GM18873 (cell line): ENCODE measurements around the gene KRT13.
"Not testable (repeated sequence)": the region's sequence is repeated elsewhere in the genome, so short reads cannot be mapped to it uniquely, and the experiment has no call there.

Experiments
- ATAC-seq: cut with Tn5 transposase; IDR thresholded peaks from one replicate; pipeline ENCODE4 v1.9.1; 2021; ENCODE audit warnings: mild to moderate bottlenecking, moderate library complexity, moderate number of reproducible peaks; ENCODE audit not compliant: unreplicated experiment, low FRiP score

KRT13 gene

DNA sequence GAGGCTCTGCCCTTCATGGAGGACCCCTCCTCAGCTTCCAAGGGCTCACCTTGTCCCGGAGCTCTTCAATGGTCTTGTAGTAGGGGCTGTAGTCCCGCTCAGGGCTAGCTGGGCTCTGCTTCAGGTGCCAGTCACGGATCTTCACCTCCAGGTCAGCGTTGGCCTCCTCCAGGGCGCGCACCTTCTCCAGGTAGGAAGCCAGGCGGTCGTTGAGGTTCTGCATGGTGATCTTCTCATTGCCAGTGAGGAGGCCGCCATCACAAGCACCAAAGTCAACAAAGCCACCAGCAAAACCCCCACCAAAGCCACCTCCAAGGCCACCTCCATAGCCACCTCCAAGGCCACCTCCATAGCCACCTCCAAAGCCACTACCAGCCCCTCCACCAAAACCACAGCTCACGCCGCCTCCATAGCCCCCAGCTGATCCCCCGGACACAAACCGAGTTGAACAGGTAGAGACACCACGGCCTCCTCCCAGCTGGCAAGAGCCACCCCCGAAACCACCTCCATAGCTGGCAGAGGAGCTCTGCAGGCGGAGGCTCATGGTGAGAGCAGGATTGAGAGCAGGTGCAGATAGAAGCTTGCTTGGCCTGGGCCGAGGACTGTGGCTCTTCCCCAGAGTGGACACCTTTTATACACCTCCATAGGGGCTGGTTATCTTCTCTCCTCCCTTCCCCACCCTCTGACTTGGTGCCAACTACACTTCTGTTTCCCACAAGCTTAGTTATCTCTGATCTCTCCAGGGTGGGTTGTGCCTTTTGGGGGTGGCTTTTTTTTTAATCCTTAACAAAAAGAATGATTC lies at the start of gene KRT13:
KRT13 (minus strand) TSS at position 606 of the 802 bp plus-strand sequence; CDS start at position 544, 62 bp downstream.
- no peak for ATAC-seq

DNA sequence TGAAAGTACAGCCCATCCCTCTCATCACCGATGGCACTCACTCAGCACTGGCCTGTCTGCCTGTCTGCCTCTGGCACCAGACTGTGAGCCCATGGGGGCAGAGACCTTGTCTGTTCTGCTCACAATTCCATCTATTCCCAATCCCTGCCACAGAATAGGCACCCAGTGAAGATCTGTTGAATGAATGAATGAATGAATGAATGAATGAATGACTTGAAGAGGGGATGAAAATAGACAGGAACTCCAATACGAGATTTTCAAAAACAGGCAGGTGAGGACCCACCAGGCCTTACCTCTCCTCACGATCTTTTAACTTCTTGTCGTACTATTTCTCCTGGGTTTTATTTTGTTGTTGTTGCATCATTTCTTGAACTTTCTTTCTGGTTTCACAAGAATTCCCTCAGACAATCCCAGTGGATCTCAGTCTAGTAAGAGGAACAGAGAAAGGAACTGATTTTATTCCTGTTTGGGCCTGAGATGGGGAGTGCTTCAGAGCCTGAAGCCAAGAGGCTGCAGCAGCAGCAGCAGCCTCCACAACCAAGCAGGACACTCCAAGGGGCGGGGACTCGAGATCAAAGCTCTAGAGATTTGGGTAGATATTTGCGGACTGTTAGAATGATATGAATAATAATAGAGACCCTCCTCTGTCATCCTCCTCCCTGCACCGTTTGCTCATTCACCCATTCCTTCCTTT lies 48.7 kb upstream of the KRT13 start:
- ATAC-seq: no peak

DNA sequence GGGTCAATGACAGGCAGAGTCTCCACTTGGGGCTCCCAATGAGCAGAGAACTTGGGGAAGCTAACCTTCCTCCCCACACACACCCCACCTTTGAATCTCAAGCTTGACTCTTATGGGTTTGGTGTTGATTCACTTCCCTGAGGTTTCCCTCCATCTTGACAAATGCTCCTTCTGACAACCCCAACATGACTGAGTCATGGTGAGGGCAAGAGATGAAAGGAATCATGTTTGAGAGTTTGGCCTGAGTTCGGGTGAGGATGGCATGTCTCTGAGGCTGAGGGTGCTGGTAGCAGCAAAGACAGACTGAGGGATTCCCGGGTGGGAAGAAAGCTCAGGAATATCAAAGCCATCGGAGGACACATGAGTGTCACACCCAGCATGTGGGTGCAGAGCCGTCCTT lies 47.8 kb upstream of the KRT13 start:
- no peak for ATAC-seq

DNA sequence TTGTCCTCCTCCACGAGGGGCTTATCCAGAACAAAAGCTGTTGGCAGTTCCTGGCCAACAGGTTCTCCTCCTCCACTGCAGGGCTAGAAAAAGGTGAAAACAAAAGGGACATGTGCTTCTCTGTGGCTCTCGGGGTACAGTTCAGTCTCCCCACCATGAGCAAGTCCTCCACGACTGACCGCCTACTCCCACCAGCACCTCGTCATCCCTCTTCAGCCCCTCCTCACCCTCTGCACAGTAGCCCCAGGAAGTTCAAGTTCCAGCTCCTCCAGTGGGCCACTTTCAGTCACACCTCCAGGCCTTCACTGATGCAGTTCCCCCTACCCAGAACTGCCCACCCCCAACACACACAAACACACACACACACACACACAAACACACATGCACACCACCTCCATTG lies 47.0 kb upstream of the KRT13 start:
- ATAC-seq: no peak

DNA sequence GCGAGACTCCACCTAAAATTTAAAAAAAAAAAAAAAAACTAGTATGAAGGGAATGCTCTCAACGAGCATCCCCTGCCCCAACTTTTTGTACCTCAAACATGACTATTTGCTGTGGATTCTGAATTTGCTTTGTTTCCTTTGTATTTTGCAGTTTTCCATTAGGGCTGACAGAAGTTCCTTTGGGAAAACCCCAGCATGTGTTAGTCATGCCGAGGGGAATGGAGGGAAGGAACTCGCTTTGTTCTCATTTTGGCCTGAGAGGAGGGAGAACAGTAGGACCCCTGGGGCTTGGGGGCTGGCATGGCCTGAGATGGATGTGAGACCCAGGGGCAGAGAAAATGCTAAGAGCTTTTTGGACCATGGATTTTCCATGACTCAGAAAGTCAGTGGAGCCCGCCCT lies 46.0 kb upstream of the KRT13 start:
- no peak for ATAC-seq

GRCh38 chr17:41549596-41550039 lies 44.2 kb upstream of the KRT13 start:
- no peak for ATAC-seq

DNA sequence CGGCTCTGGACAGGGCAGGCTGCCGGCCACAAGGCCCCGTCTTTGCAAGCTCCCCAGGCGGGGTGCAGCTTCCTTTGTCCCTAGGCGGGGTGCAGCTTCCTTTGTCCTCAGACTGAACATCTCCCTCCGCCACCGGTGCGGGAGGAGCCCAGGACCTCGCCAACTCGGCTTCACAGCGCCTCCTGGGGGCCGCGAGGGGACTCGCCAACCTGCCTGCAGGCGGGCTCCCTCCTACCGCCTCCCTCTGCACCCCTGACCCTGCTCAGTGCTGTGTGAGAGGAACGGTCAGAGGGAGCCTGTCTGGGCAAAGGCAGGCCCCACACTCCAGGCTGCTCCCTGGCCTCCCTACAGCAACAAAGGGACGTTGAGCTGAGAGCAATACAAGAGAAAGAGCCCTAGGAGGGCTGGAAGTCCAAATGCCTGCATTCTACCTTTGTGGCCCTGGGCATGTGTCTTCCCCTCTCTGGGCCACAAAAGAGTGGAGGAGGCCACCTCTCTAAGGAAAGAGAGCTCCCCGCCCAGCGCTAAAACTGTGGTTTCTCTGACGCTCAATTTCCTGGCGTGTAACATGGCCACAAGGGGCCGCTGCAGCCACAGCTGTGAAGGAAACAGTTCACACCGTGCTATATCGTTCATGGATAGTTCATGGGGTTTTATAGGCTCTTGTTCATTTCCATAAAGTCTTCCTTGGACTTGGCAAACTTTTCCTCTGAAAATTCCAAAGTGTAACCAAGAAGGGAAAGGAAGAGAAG lies 43.6 kb upstream of the KRT13 start:
- ATAC-seq: no peak

GRCh38 chr17:41547921-41548843 lies 42.8 kb upstream of the KRT13 start:
- no peak for ATAC-seq

DNA sequence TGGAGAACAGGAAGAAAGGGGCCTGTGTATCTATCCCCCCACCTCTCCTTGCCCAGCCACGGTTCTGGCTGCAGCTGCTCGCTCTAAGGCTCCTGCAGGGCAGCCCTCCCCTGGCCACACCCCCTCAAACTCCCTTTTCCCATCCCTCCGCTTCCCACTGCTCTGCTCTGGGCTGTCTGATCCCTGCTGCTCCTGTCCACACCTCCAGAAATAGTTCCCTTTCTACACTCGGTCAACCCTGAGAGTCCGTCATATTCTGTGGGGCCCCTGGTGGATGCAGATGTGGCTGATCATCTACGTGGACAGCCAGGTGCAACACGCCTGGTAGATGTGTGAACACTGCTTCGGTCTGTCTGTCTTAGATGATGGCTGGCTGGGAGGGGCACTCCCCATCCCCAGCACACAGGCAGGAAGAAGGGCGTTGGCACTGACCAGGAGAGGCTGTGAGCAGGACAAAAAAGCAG lies 42.0 kb upstream of the KRT13 start:
- no peak for ATAC-seq

DNA sequence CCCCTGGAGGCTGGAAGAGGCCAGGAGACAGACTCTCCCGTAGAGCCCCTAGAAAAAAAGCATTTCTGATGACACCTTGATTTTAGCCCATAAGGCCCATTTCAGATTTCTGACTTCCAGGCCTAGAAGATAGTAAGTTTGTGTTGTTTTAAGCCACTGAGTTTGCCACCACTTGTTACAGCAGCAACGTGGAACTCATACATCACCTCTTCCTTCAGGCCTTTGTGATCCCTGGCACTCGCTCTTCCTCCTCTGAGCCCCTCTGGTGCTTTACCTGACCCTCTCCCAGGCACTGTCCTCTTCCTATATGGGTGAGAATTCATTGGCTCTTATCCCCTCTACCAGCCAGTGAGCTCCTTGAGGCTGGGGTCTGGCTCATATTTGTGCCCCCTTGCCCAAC lies 41.4 kb upstream of the KRT13 start:
- no peak for ATAC-seq

DNA sequence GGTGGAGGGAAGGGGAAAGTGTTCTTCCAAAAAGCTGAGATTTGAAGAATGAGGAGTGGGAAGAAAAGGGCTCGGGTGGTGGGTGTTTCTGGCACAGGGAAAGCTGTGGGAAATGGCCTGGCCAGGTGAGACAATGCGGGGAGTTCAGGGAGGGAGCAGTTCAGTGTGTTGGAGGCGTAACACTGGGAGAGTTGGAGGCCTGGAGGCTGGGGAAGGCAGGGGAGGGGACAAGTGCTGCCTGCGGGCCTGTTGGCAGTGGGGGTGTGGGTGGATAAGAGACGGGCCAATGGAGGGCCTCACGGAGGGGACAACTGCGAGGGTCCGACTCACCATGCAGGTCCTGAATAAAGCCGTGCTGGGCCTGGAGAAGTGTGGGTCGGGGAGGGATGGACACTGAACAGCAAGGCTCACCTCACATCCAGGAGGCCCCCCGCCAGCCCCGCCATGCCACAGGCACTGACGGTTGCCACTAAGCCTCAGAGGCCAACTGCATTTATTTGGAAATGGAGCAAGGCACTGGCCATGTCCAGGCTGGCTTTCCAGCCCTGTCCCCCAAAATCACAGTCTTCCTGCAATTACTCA lies 40.5 kb upstream of the KRT13 start:
- no peak for ATAC-seq

- no peak for ATAC-seq
Observed at GRCh38 chr17:41544935-41545334, 39.5 kb upstream of the KRT13 start.

- no peak for ATAC-seq
Observed at GRCh38 chr17:41544491-41544892, 39.1 kb upstream of the KRT13 start.

- not testable (repeated sequence) for ATAC-seq
Observed at GRCh38 chr17:41542786-41543185, 37.4 kb upstream of the KRT13 start.

DNA sequence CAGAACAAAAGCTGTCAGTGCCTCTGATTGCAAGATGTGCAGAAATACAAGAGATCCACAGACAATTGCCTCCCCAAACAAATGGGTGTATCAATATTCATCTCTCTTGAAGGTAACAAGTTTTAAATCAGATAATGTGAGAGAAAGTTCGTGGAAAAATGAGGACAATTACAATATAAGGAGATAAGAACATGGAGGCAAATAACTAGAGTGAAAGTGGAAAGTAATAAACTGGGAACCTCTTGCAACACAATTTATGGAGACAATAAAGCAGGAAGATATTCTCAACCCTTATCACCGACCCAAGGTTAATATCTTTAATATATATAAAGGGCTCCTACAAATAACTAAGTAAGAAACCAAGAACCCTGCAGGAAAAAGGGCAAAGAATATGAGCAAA lies 36.9 kb upstream of the KRT13 start:
- ATAC-seq: no peak

GRCh38 chr17:41540921-41541625 lies 35.7 kb upstream of the KRT13 start:
- no peak for ATAC-seq

DNA sequence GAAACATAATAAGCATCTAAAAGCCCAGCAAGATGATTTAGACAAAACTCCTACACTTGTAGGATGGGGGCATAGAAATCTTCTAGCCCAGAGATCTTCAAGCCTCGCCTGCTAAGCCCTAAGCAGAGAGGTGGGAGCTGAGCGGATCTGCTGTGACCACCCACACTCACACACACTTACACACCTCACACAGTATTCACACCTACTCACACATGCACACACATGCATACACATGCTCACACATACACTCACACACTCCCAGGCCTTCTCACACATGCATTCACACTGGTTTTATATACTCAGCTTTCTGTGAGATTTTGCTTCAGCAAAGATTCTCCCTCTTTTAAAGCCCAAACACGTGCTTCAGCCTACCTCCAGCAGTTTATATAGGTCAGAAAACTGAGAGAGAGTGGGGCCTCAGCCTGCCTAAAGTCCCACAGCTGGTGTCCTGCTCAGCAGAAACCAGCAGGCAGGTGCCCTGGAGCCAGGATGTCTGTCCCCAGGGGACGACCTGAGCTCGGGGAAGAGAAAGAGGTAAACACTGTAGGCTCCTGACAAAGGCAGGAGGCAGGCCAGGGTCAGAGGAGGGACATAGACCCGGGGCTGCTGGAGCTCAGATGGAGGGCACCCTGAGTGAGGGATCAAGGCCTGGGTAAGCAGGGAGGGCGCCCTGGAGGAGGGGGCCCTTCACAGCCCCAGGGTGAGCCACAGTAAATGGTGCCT lies 34.7 kb upstream of the KRT13 start:
- no peak for ATAC-seq

- ATAC-seq: no peak
Observed at GRCh38 chr17:41539071-41539492, 33.7 kb upstream of the KRT13 start.
